ENCODE measurements around the gene CNPY1. TPM values are rescaled to one million over a fixed set of nuclear protein-coding genes. Genes with fewer than 3 reads are reported as not detected.
A peak's percentile ranks its signal among the peaks of the same experiment; 100 is the strongest.

CNPY1 gene
- total and polyA plus RNA-seq, 2 donors (not counting 1 experiment from before 2014, with no cell fraction given): not detected

GRCh38 chr7:155593461-155594162 lies 47.3 kb upstream of the CNPY1 start:
- no peak overlapping the region for H3K4me2 ChIP-seq (ENCODE audit: extremely low read depth, insufficient read depth, low read length)
- no peak for DNase-seq (ENCODE audit: low read depth in 2 of 2)
- no peaks in the 10 kb centered on the region for H3K79me2 ChIP-seq (ENCODE audit: control insufficient read depth, insufficient read depth, low read length)
- no peaks in the 10 kb centered on the region for H3K27me3 ChIP-seq (ENCODE audit: control insufficient read depth, insufficient read depth, low read length)
- H3K27ac ChIP-seq (ENCODE audit: insufficient read depth, low read length): no peak overlapping the region
- no peak overlapping the region for H3K4me3 ChIP-seq (replicated peaks in 1 of 4; ENCODE audit: control extremely low read depth in 1 of 4, insufficient read depth in 1 of 4, low read depth in 3 of 4, low read length in 4 of 4)
- H2AFZ ChIP-seq (ENCODE audit: low read length): no peak overlapping the region
- H3K9me3 ChIP-seq (ENCODE audit: control insufficient read depth, insufficient read depth, low read depth, low read length): no peaks in the 10 kb centered on the region
- no peak overlapping the region for H3K9ac ChIP-seq (ENCODE audit: insufficient read depth, low read length)
- no peaks in the 10 kb centered on the region for H3K4me1 ChIP-seq (ENCODE audit: control insufficient read depth, extremely low read depth, insufficient read depth, low read length)
- no peaks in the 10 kb centered on the region for H4K20me1 ChIP-seq (ENCODE audit: control insufficient read depth, extremely low read depth, insufficient read depth, low read length)
- H3K36me3 ChIP-seq (ENCODE audit: control insufficient read depth, insufficient read depth, low read length): no peaks in the 10 kb centered on the region
- TF ChIP-seq EZH2 (IDR thresholded peaks at IDR 0.05; ENCODE audit: low read length, missing control alignments) (no peak), CTCF (conservative IDR thresholded peaks at IDR 0.05 in 1 of 2, IDR thresholded peaks at IDR 0.05 in 1 of 2; ENCODE audit: low read depth in 1 of 2, low read length in 2 of 2) (no peak)

- Histone ChIP-seq H3K4me3 (replicated peaks in 1 of 4; ENCODE audit: control extremely low read depth in 1 of 4, insufficient read depth in 1 of 4, low read depth in 3 of 4, low read length in 4 of 4) (no peak overlapping the region), H3K9me3 (ENCODE audit: control insufficient read depth, insufficient read depth, low read depth, low read length) (no peaks in the 10 kb centered on the region), H2AFZ (ENCODE audit: low read length) (no peak overlapping the region), H3K36me3 (ENCODE audit: control insufficient read depth, insufficient read depth, low read length) (no peaks in the 10 kb centered on the region), H3K4me1 (ENCODE audit: control insufficient read depth, extremely low read depth, insufficient read depth, low read length) (no peaks in the 10 kb centered on the region), H3K79me2 (ENCODE audit: control insufficient read depth, insufficient read depth, low read length) (no peaks in the 10 kb centered on the region), H3K9ac (ENCODE audit: insufficient read depth, low read length) (no peak overlapping the region), H3K4me2 (ENCODE audit: extremely low read depth, insufficient read depth, low read length) (no peak overlapping the region), H3K27ac (ENCODE audit: insufficient read depth, low read length) (no peak overlapping the region), H4K20me1 (ENCODE audit: control insufficient read depth, extremely low read depth, insufficient read depth, low read length) (no peaks in the 10 kb centered on the region), H3K27me3 (ENCODE audit: control insufficient read depth, insufficient read depth, low read length) (no peaks in the 10 kb centered on the region)
- TF ChIP-seq CTCF (conservative IDR thresholded peaks at IDR 0.05 in 1 of 2, IDR thresholded peaks at IDR 0.05 in 1 of 2; ENCODE audit: low read depth in 1 of 2, low read length in 2 of 2): no peak
- no peak for DNase-seq (ENCODE audit: low read depth in 2 of 2)
Measured at GRCh38 chr7:155591055-155591775, 44.9 kb upstream of the CNPY1 start.

GRCh38 chr7:155590215-155591018 lies 44.1 kb upstream of the CNPY1 start:
- peak in 1 of 2 donors; percentile 59 for DNase-seq (ENCODE audit: low read depth in 2 of 2)
- no peak overlapping the region for H2AFZ ChIP-seq (ENCODE audit: low read length)
- H3K36me3 ChIP-seq (ENCODE audit: control insufficient read depth, insufficient read depth, low read length): no peaks in the 10 kb centered on the region
- no peak overlapping the region for H3K4me2 ChIP-seq (ENCODE audit: extremely low read depth, insufficient read depth, low read length)
- no peaks in the 10 kb centered on the region for H3K9me3 ChIP-seq (ENCODE audit: control insufficient read depth, insufficient read depth, low read depth, low read length)
- H3K27ac ChIP-seq (ENCODE audit: insufficient read depth, low read length): no peak overlapping the region
- no peak for TF ChIP-seq EZH2 (IDR thresholded peaks at IDR 0.05; ENCODE audit: low read length, missing control alignments)
- TF ChIP-seq CTCF (conservative IDR thresholded peaks at IDR 0.05 in 1 of 2, IDR thresholded peaks at IDR 0.05 in 1 of 2; ENCODE audit: low read depth in 1 of 2, low read length in 2 of 2): no peak
- no peak overlapping the region for H3K4me3 ChIP-seq (replicated peaks in 1 of 4; ENCODE audit: control extremely low read depth in 1 of 4, insufficient read depth in 1 of 4, low read depth in 3 of 4, low read length in 4 of 4)
- no peaks in the 10 kb centered on the region for H3K4me1 ChIP-seq (ENCODE audit: control insufficient read depth, extremely low read depth, insufficient read depth, low read length)
- no peaks in the 10 kb centered on the region for H4K20me1 ChIP-seq (ENCODE audit: control insufficient read depth, extremely low read depth, insufficient read depth, low read length)
- no peaks in the 10 kb centered on the region for H3K27me3 ChIP-seq (ENCODE audit: control insufficient read depth, insufficient read depth, low read length)
- H3K9ac ChIP-seq (ENCODE audit: insufficient read depth, low read length): no peak overlapping the region
- H3K79me2 ChIP-seq (ENCODE audit: control insufficient read depth, insufficient read depth, low read length): no peaks in the 10 kb centered on the region

Measured in fibroblast of lung (primary cell).